ENCODE results near the gene OAS1.

Gene OAS1

GRCh38 chr12:112906712-112907414 is at the start of gene OAS1:
Gene OAS1, plus strand, starts transcription at chr12:112906962. Its CDS starts 78 bp downstream, at chr12:112907040.
- TF ChIP-seq JUND (IDR thresholded peaks at IDR 0.05; ENCODE audit: low read depth) = no peak
- in situ Hi-C loops (cut with HindIII; ENCODE audit: low pct_unique_long_range_greater_than_20kb, low sequenced_read_pairs) = no loop called here
- peak; percentile 54 to 60 for DNase-seq (ENCODE audit: low read depth in 1 of 2, low spot score in 1 of 2)

DNA sequence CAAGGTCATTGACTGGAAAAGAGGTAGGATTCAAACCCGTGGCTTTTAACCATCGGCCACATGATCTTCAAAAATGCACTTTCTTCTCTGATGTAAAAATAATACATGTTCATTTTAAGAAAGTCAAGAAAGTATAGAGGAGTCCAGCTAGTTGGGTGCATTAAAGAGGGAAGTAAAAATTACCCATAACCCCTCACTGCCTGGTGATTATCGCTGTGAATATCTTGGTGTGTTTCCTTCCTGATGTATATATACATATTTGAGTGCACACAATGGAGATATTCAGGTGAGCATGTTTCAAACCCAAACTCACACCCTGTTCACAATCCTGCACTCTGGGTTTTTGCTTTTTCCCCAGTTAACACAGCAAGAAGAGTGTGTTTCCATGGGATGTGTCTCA is 47.5 kb upstream of the OAS1 start:
- TF ChIP-seq JUND (IDR thresholded peaks at IDR 0.05; ENCODE audit: low read depth) = no peak
- in situ Hi-C loops (cut with HindIII; ENCODE audit: low pct_unique_long_range_greater_than_20kb, low sequenced_read_pairs) = no loop called here
- DNase-seq (ENCODE audit: low read depth in 1 of 2, low spot score in 1 of 2) = no peak

- no peak for TF ChIP-seq JUND (IDR thresholded peaks at IDR 0.05; ENCODE audit: low read depth)
- in situ Hi-C loops (cut with HindIII; ENCODE audit: low pct_unique_long_range_greater_than_20kb, low sequenced_read_pairs) = no loop called here
- DNase-seq (ENCODE audit: low read depth in 1 of 2, low spot score in 1 of 2) = no peak
Measured at GRCh38 chr12:112860181-112860580, 46.6 kb upstream of the OAS1 start.

DNA sequence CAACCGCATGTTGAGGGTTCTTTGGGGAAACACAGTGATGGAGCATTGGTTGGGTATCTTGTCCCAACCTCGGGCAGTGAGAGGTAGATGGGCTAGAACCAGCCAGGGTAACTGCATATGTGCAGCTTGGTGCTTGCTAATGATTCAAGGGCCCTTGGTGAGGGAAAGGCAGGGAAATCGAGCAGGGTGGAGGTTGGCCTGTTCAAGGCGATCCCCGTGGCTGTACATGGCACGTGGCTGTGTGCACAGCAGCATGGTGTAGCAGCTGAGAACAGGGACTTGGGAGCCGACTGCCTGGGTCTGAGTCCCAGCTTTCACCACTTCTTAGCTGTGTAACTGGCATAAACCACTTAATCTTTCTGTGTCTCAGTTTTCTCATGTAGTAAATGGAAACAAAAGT is 45.5 kb upstream of the OAS1 start:
- DNase-seq (ENCODE audit: low read depth in 1 of 2, low spot score in 1 of 2) = no peak
- TF ChIP-seq JUND (IDR thresholded peaks at IDR 0.05; ENCODE audit: low read depth) = no peak
- in situ Hi-C loops (cut with HindIII; ENCODE audit: low pct_unique_long_range_greater_than_20kb, low sequenced_read_pairs) = no loop called here

- TF ChIP-seq JUND (IDR thresholded peaks at IDR 0.05; ENCODE audit: low read depth) = no peak
- in situ Hi-C loops (cut with HindIII; ENCODE audit: low pct_unique_long_range_greater_than_20kb, low sequenced_read_pairs) = no loop called here
- DNase-seq (ENCODE audit: low read depth in 1 of 2, low spot score in 1 of 2) = no peak
Measured at GRCh38 chr12:112862636-112863290, 44.0 kb upstream of the OAS1 start.

DNA sequence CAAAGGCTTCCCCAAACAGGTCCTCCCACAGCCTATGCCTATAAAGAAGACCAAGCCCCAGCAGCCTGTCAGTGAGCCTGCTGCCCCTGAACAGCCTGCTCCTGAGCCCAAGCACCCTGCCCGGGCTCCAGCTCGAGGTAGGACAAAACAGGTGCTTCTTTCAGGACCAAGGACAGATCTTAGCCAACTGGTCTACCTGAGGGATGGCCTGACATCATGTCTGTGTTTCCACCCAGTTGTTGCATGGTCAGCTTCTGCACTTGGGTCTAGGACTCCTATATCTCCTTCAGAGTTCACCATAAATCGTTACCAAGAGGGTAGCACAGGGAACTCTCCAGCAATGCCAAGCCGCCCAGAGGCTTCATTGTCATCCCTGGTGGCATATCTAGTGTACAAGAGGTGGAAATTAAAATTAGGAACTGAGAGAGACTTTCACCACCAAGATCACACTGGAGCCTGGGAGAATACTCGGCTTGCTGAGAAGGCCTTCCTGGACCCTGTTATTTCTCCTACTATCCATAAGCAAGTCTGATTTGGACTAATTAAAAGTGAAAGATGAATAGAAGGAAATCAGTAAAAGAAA is 38.2 kb upstream of the OAS1 start:
- DNase-seq (ENCODE audit: low read depth in 1 of 2, low spot score in 1 of 2) = peak; percentile 79 to 86
- in situ Hi-C loops (cut with HindIII; ENCODE audit: low pct_unique_long_range_greater_than_20kb, low sequenced_read_pairs) = no loop called here
- TF ChIP-seq JUND (IDR thresholded peaks at IDR 0.05; ENCODE audit: low read depth) = no peak

DNA sequence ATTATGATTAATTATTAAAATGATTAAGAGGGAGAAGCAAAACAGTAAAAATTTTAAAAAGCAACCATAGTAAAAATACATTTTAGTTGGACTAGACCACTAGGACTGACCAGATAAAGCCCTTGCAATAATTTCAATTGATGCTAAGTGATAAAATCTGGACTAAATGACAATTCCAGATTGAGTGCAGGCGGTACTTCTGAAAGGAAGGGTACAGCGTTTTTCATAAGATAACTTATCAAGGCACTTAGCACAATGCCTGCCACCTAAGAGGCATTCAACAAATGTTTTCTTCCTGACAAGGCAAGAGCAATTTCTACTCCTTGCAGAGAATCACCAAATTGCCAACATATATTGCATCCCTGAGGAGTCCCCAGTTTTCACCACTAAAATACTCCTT is 37.7 kb upstream of the OAS1 start:
- TF ChIP-seq JUND (IDR thresholded peaks at IDR 0.05; ENCODE audit: low read depth) = no peak
- in situ Hi-C loops (cut with HindIII; ENCODE audit: low pct_unique_long_range_greater_than_20kb, low sequenced_read_pairs) = no loop called here
- no peak for DNase-seq (ENCODE audit: low read depth in 1 of 2, low spot score in 1 of 2)

DNA sequence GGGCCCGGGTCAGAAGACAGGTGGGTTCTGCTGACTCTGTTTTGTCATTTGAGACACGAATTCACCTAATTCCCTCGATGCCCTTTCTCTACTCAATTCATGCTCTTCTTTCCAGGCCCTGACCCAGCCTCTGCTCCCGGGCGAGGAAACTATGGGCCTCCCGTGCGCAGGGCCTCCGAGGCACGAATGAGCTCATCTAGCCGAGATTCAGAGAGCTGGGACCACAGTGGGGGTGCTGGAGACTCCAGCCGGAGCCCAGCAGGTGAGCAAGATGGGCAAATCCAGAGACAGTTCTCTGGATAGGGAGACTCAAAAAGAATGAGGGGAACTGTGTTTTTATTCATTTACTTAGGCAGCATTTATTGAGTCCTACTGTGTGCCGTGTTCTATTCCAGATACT is 37.0 kb upstream of the OAS1 start:
- DNase-seq (ENCODE audit: low read depth in 1 of 2, low spot score in 1 of 2) = no peak
- in situ Hi-C loops (cut with HindIII; ENCODE audit: low pct_unique_long_range_greater_than_20kb, low sequenced_read_pairs) = no loop called here
- no peak for TF ChIP-seq JUND (IDR thresholded peaks at IDR 0.05; ENCODE audit: low read depth)

GRCh38 chr12:112870267-112870980 is 36.3 kb upstream of the OAS1 start:
- TF ChIP-seq JUND (IDR thresholded peaks at IDR 0.05; ENCODE audit: low read depth) = no peak
- DNase-seq (ENCODE audit: low read depth in 1 of 2, low spot score in 1 of 2) = no peak
- in situ Hi-C loops (cut with HindIII; ENCODE audit: low pct_unique_long_range_greater_than_20kb, low sequenced_read_pairs) = no loop called here

DNA sequence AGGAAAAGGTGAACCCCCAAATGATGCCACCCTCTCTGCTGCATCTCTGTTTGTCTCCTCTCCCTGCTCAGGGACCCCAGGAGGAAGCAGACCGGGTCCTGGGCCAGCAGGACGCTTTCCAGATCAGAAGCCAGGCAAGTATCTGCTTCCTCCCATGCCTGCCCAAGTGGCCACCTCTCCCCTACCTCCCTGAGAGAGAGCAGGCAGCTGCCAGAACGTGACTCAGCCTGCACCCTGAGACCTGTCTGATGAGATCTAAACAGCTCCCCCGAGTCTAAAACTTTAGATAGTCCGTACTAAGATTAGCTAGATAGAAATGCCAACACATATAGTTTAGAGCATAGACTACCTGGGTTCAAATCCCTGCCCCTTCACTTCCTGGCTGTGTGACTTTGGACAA is 31.2 kb upstream of the OAS1 start:
- in situ Hi-C loops (cut with HindIII; ENCODE audit: low pct_unique_long_range_greater_than_20kb, low sequenced_read_pairs) = no loop called here

DNA sequence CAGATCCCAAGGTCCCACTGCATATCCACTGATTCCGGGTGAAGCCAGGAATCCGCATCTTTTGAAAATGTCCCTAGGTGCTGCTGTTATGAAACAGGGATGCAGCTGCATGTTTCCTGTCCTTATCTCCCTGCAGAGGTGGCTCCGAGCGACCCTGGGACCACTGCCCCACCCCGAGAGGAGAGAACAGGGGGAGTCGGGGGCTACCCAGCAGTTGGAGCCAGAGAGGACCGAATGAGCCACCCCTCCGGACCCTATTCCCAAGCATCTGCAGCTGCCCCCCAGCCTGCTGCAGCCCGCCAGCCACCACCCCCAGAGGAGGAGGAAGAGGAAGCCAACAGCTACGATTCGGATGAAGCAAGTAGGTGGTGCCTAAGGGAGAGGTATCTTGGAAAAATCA is 30.3 kb upstream of the OAS1 start:
- no peak for DNase-seq (ENCODE audit: low read depth in 1 of 2, low spot score in 1 of 2)
- in situ Hi-C loops (cut with HindIII; ENCODE audit: low pct_unique_long_range_greater_than_20kb, low sequenced_read_pairs) = no loop called here
- TF ChIP-seq JUND (IDR thresholded peaks at IDR 0.05; ENCODE audit: low read depth) = no peak

More for the DNA sequence above, 31.2 kb upstream of the OAS1 start:
- DNase-seq (ENCODE audit: low read depth in 1 of 2, low spot score in 1 of 2) = no peak
- TF ChIP-seq JUND (IDR thresholded peaks at IDR 0.05; ENCODE audit: low read depth) = no peak

DNA sequence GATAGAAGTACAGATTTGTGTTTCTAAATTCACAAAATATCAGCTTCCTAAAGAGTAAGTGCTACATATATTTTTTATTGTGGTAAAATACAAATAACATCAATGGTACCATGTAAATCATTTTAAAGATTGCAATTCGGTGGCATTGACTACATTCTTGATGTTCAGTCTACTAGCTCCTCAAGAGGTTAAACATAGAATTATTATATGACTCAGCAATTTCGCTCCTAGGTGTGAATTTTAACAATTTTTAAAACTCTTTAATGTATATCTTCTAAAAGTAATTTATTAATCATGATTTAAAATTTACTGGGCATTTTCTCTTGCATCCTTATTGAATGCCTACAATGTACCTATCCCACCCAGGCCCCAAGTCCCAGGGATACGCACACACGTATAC is 29.8 kb upstream of the OAS1 start:
- no peak for TF ChIP-seq JUND (IDR thresholded peaks at IDR 0.05; ENCODE audit: low read depth)
- in situ Hi-C loops (cut with HindIII; ENCODE audit: low pct_unique_long_range_greater_than_20kb, low sequenced_read_pairs) = no loop called here
- no peak for DNase-seq (ENCODE audit: low read depth in 1 of 2, low spot score in 1 of 2)

GRCh38 chr12:112878488-112878887 is 28.3 kb upstream of the OAS1 start:
- DNase-seq (ENCODE audit: low read depth in 1 of 2, low spot score in 1 of 2) = no peak
- in situ Hi-C loops (cut with HindIII; ENCODE audit: low pct_unique_long_range_greater_than_20kb, low sequenced_read_pairs) = no loop called here
- TF ChIP-seq JUND (IDR thresholded peaks at IDR 0.05; ENCODE audit: low read depth) = no peak

All from T47D (cell line).